HUES64 (cell line): ENCODE results near the gene BMP7.

Source experiments
- H3K27ac ChIP-seq: 2 replicates; pipeline ENCODE4 v1.7.0; 2013; ENCODE audit warnings: low read depth, low read length, inconsistent platforms
- H3K27me3 ChIP-seq: 2 replicates; pipeline ENCODE4 v1.6.1; 2013; ENCODE audit warnings: mild to moderate bottlenecking, low read length; ENCODE audit not compliant: insufficient read depth
- H3K36me3 ChIP-seq: 2 replicates; pipeline ENCODE4 v1.6.1; 2013; ENCODE audit warnings: mild to moderate bottlenecking, low read length; ENCODE audit not compliant: insufficient read depth
- H3K4me1 ChIP-seq: 2 replicates; pipeline ENCODE4 v1.6.1; 2013; ENCODE audit warnings: mild to moderate bottlenecking, low read length, moderate library complexity; ENCODE audit not compliant: insufficient read depth
- H3K4me3 ChIP-seq: 2 replicates; pipeline ENCODE4 v1.5.1; 2013; ENCODE audit warnings: mild to moderate bottlenecking, low read length, moderate library complexity
- H3K9ac ChIP-seq: 2 replicates; pipeline ENCODE4 v1.6.1; 2013; ENCODE audit warnings: mild to moderate bottlenecking, low read depth, low read length
- H3K9me3 ChIP-seq: 2 replicates; pipeline ENCODE4 v1.6.1; 2013; ENCODE audit warnings: low read depth, low read length; ENCODE audit not compliant: insufficient read depth
- WGBS: fragments of 150-250, 120-280 bp; methylation state at CpG from one replicate; pipeline ENCODE4 v1.1.7; 2013; ENCODE audit warnings: missing lambda C conversion rate; 5-methylcytosine and 5-hydroxymethylcytosine counted together

Gene BMP7

DNA sequence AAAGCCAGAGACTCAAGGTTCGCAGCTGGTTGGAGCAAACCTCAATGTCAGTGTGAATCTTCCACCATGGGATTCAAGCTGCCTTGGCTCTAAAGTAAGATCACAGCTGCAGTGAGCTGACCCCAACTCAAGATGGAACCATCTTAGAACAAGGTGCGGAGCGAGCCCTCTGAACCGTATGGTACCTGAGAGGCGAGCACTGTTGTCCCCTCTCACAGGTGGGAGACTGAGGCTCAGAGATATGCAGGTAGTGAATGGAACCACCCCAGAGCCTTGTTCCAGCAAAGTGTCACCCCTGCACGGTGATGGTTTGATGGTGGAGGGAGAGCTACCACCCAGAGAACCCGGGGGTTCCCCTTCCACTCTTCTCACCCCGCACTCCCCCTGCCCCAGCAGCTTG is 52.5 kb downstream of the BMP7 start:
- 93% methylated on average over 8 of the region's 8 CpGs for WGBS
- Histone ChIP-seq H3K27ac (no peak overlapping the region), H3K27me3 (no peaks in the 10 kb centered on the region), H3K36me3 (peaks cover 11% of the 10 kb centered on the region; the same call in 1 of the 2 replicates), H3K4me3 (no peak overlapping the region), H3K9me3 (no peaks in the 10 kb centered on the region), H3K4me1 (peaks cover 25% of the 10 kb centered on the region), H3K9ac (no peak overlapping the region)

- Histone ChIP-seq H3K4me3 (no peak overlapping the region), H3K36me3 (peaks cover 8% of the 10 kb centered on the region; the same call in 1 of the 2 replicates), H3K27me3 (no peaks in the 10 kb centered on the region), H3K9ac (no peak overlapping the region), H3K9me3 (no peaks in the 10 kb centered on the region), H3K27ac (no peak overlapping the region), H3K4me1 (peaks cover 25% of the 10 kb centered on the region)
- WGBS, result 95% methylated on average over 6 of the region's 6 CpGs
Observed at GRCh38 chr20:57213291-57213690, 53.1 kb downstream of the BMP7 start.

DNA sequence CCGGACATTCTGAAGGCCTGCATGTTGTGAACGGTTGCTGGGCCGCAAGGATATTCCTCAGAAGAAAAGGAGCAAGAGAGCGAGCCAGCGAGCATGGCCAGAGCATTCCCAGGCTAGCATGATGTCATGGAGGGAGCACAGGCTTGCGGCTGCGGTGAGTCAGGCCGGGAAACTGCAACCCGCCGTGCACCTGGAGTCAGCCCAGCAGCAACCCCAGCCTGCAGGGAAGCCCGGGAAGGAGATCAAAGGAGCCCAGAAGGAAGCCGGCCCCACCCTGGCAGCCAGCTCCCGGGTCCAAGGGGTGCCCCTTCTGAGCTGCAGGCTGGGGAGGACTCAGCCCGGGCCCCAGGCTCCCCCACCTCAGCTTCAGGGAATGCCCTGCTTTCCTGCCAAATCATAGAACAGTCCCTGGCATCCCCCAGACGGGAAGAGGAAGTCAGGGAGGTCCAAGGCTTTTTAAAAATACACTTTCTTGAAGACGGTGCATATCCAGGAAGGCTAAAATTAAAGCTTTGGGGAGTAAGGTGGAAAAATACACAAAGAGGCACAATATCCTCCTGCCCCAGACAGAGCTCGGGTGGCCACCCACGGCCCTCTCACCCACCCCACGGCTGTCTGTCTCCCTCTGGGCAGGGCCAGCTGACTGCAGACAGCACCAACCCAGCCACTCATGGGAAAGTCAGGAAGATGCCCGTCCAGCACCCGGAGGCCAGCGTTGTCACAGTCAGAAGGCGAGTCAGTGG is 53.7 kb downstream of the BMP7 start:
- H3K27ac ChIP-seq, result peak overlapping the region; percentile 83
- no peaks in the 10 kb centered on the region for H3K9me3 ChIP-seq
- H3K9ac ChIP-seq, result peak overlapping the region; percentile 24; the same call in 1 of the 2 replicates
- no peaks in the 10 kb centered on the region for H3K27me3 ChIP-seq
- peaks cover 25% of the 10 kb centered on the region for H3K4me1 ChIP-seq
- peaks cover 8% of the 10 kb centered on the region; the same call in 1 of the 2 replicates for H3K36me3 ChIP-seq
- no peak overlapping the region for H3K4me3 ChIP-seq
- WGBS, result 37% methylated on average over 23 of the region's 23 CpGs

- Histone ChIP-seq H3K4me1 (peaks cover 25% of the 10 kb centered on the region), H3K9ac (peak overlapping the region; percentile 24; the same call in 1 of the 2 replicates), H3K27me3 (no peaks in the 10 kb centered on the region), H3K4me3 (no peak overlapping the region), H3K27ac (peak overlapping the region; percentile 83), H3K36me3 (peaks cover 8% of the 10 kb centered on the region; the same call in 1 of the 2 replicates), H3K9me3 (0 out of 2 replicates have a peak, but pooled peaks cover 2% of the 10 kb centered on the region)
- WGBS, result 17% methylated on average over 25 of the region's 25 CpGs
Observed at GRCh38 chr20:57211908-57212533, 54.4 kb downstream of the BMP7 start.

GRCh38 chr20:57211406-57211805 is 55.0 kb downstream of the BMP7 start:
- peak overlapping the region; percentile 83; the same call in 1 of the 2 replicates for H3K27ac ChIP-seq
- 0 out of 2 replicates have a peak, but pooled peaks cover 2% of the 10 kb centered on the region for H3K9me3 ChIP-seq
- WGBS, result 63% methylated on average over 2 of the region's 2 CpGs

GRCh38 chr20:57210911-57211280 is 55.5 kb downstream of the BMP7 start:
- 94% methylated on average over 8 of the region's 8 CpGs for WGBS

More at GRCh38 chr20:57211406-57211805, 55.0 kb downstream of the BMP7 start:
- no peak overlapping the region for H3K4me3 ChIP-seq
- H3K27me3 ChIP-seq, result no peaks in the 10 kb centered on the region
- H3K4me1 ChIP-seq, result peaks cover 25% of the 10 kb centered on the region
- H3K9ac ChIP-seq, result peak overlapping the region; percentile 9; the same call in 1 of the 2 replicates
- H3K36me3 ChIP-seq, result peaks cover 8% of the 10 kb centered on the region; the same call in 1 of the 2 replicates

DNA sequence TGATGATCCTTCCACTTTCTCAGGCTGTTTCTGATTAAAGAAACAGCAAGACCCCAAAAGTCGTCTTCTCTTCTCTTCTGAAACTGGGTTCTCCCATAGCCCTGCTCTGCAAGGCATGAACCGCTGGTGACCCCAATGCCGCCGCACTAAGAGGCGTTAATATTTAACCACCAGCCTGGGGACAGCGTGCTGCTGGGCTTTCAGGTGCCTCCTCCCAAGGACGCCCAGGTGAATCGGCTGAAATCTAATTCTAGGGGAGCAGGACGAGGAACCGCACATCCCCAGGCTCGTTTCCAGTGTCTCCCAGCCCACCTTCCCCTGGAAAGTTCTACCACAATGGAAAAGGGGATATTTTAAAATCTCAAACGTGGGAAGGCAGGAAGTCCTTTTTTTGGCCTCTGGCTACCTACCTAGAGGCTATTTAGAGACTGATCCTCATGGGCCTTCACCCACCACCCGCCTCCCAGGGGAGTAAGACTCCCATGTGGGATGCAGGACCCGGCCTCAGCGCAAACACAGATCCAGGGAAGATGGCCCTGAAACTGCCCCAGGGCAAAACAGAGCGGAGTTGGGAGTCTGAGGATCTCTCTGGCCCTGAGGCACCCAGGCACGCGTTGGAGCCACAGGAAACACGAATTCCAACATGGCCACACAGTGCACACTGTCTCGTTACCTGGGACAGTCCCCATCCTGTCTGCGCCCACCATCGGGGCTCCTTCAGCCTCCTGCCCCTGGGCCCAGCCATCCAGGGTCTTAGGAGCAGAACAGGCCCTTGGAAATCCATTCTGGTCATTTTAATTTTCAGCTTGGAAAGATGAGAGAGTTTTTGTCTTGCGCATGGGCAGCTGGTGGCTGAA is 56.2 kb downstream of the BMP7 start:
- WGBS, result 89% methylated on average over 23 of the region's 23 CpGs
- H3K9ac ChIP-seq, result no peak overlapping the region
- H3K27me3 ChIP-seq, result no peaks in the 10 kb centered on the region
- H3K27ac ChIP-seq, result no peak overlapping the region
- no peak overlapping the region for H3K4me3 ChIP-seq
- peaks cover 25% of the 10 kb centered on the region for H3K4me1 ChIP-seq
- peaks cover 8% of the 10 kb centered on the region; the same call in 1 of the 2 replicates for H3K36me3 ChIP-seq
- 0 out of 2 replicates have a peak, but pooled peaks cover 2% of the 10 kb centered on the region for H3K9me3 ChIP-seq

More at GRCh38 chr20:57210911-57211280, 55.5 kb downstream of the BMP7 start:
- Histone ChIP-seq H3K9ac (no peak overlapping the region), H3K9me3 (0 out of 2 replicates have a peak, but pooled peaks cover 2% of the 10 kb centered on the region), H3K27me3 (no peaks in the 10 kb centered on the region), H3K36me3 (peaks cover 8% of the 10 kb centered on the region; the same call in 1 of the 2 replicates), H3K4me3 (no peak overlapping the region), H3K27ac (no peak overlapping the region), H3K4me1 (peaks cover 25% of the 10 kb centered on the region)

- H3K27ac ChIP-seq, result no peak overlapping the region
- no peak overlapping the region for H3K4me3 ChIP-seq
- no peak overlapping the region for H3K9ac ChIP-seq
- H3K27me3 ChIP-seq, result no peaks in the 10 kb centered on the region
- peaks cover 25% of the 10 kb centered on the region for H3K4me1 ChIP-seq
- H3K9me3 ChIP-seq, result 0 out of 2 replicates have a peak, but pooled peaks cover 2% of the 10 kb centered on the region
- 83% methylated on average over 3 of the region's 3 CpGs for WGBS
- peaks cover 8% of the 10 kb centered on the region; the same call in 1 of the 2 replicates for H3K36me3 ChIP-seq
Observed at GRCh38 chr20:57209413-57209812, 57.0 kb downstream of the BMP7 start.

DNA sequence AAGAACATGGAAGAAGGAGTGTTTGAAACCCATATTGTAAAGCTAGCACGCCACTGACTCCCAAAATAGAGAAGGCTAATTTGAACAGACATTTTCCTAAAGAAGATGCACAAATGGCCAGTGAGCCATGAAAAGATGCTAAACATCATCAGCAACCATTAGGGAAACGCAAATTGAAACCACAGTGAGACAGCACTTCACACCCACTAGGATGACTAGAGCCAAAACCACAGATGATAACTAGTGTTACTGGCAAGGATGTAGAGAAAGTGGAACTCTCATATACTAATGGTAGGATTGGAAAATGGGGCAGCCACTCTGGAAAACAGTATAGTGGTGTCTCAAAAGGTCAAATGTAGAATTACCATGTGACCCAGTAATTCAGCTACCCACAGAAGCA is 58.2 kb downstream of the BMP7 start:
- Histone ChIP-seq H3K9me3 (0 out of 2 replicates have a peak, but pooled peaks cover 2% of the 10 kb centered on the region), H3K4me3 (no peak overlapping the region), H3K27ac (no peak overlapping the region), H3K27me3 (no peaks in the 10 kb centered on the region), H3K4me1 (peaks cover 25% of the 10 kb centered on the region), H3K9ac (no peak overlapping the region), H3K36me3 (peaks cover 8% of the 10 kb centered on the region; the same call in 1 of the 2 replicates)
- 92% methylated on average over 2 of the region's 2 CpGs for WGBS

GRCh38 chr20:57207251-57207650 is 59.2 kb downstream of the BMP7 start:
- Histone ChIP-seq H3K27me3 (no peaks in the 10 kb centered on the region), H3K36me3 (peaks cover 8% of the 10 kb centered on the region; the same call in 1 of the 2 replicates)

More at GRCh38 chr20:57207251-57207650, 59.2 kb downstream of the BMP7 start:
- Histone ChIP-seq H3K9ac (no peak overlapping the region), H3K4me3 (no peak overlapping the region), H3K27ac (no peak overlapping the region), H3K9me3 (0 out of 2 replicates have a peak, but pooled peaks cover 2% of the 10 kb centered on the region), H3K4me1 (peaks cover 16% of the 10 kb centered on the region)
- WGBS, result 97% methylated on average over 3 of the region's 3 CpGs
